OCI-LY7 (cell line): Measurements from ENCODE around the gene FAM89B. TPM values are rescaled to one million over a fixed set of nuclear protein-coding genes. Genes with fewer than 3 reads are reported as not detected.
A peak's percentile ranks its signal among the peaks of the same experiment; 100 is the strongest.

Experiments used
- BruUV-seq: library from RNA; stranded (reverse); fragments of 400-500 nt; replicated peaks from 2 replicates; lab custom pipeline; 2021; lab: Mats Ljungman, UMichigan
- CTCF ChIA-PET: fragments of 300-600 bp; sonication (Branson Sonifier 250); formaldehyde crosslinking; loops from one replicate; lab custom pipeline; 2022; ENCODE audit warnings: antibody characterized with exemption; ENCODE audit not compliant: unreplicated experiment; lab: Charles Lee
- POLR2A ChIA-PET: fragments of 300-600 bp; sonication (Branson Sonifier 250); formaldehyde crosslinking; loops from one replicate; lab custom pipeline; 2022; ENCODE audit warnings: antibody characterized with exemption; lab: Charles Lee
- DNase-seq: peaks from one replicate; pipeline ENCODE4 v3.0.0-alpha.2; 2015; ENCODE audit warnings: low spot score
- H2AFZ ChIP-seq: fragments of 200-600 bp; sonication (generic), shearing (Covaris generic); 2 replicates; pipeline ENCODE4 v1.6.1; 2014; ENCODE audit warnings: mild to moderate bottlenecking, antibody characterized with exemption, low read length, moderate library complexity
- H3K27ac ChIP-seq: fragments of 200-600 bp; sonication (generic); 2 replicates; pipeline ENCODE4 v1.5.1; 2014; ENCODE audit warnings: mixed run types, low read depth, mild to moderate bottlenecking, moderate library complexity, low read length, inconsistent platforms; ENCODE audit not compliant: poor library complexity, severe bottlenecking
- H3K36me3 ChIP-seq: fragments of 200-600 bp; sonication (generic); 2 replicates; pipeline ENCODE4 v1.6.1; 2014; ENCODE audit warnings: mild to moderate bottlenecking, antibody characterized with exemption, low read length, moderate library complexity, mixed read lengths; ENCODE audit not compliant: insufficient read depth
- H3K4me1 ChIP-seq: fragments of 200-600 bp; sonication (generic); 2 replicates; pipeline ENCODE4 v1.5.1; 2014; ENCODE audit warnings: mild to moderate bottlenecking, low read length; ENCODE audit not compliant: insufficient read depth, poor library complexity, severe bottlenecking
- H3K4me2 ChIP-seq: fragments of 200-600 bp; sonication (generic); 2 replicates; pipeline ENCODE4 v1.6.1; 2014; ENCODE audit warnings: mild to moderate bottlenecking, low read length
- H3K4me3 ChIP-seq: fragments of 200-600 bp; sonication (generic); 2 replicates; pipeline ENCODE4 v1.5.1; 2014; ENCODE audit warnings: mild to moderate bottlenecking, low read depth, low read length; ENCODE audit not compliant: poor library complexity, severe bottlenecking
- H3K79me2 ChIP-seq: fragments of 200-600 bp; sonication (generic); 2 replicates; pipeline ENCODE4 v1.6.1; 2016; ENCODE audit warnings: low read depth, mild to moderate bottlenecking, low read length, moderate library complexity, mixed read lengths; ENCODE audit not compliant: insufficient read depth
- H3K9me2 ChIP-seq: fragments of 200-600 bp; sonication (generic); 2 replicates; pipeline ENCODE4 v1.6.1; 2016; ENCODE audit warnings: mild to moderate bottlenecking, low read length, mixed read lengths; ENCODE audit not compliant: insufficient read depth
- H3K9me3 ChIP-seq: fragments of 200-600 bp; sonication (generic); 2 replicates; pipeline ENCODE4 v1.6.1; 2014; ENCODE audit warnings: mild to moderate bottlenecking, mixed run types, low read length, mixed read lengths
- H4K20me1 ChIP-seq: fragments of 200-600 bp; sonication (generic); 2 replicates; pipeline ENCODE4 v1.6.1; 2014; ENCODE audit warnings: mild to moderate bottlenecking, antibody characterized with exemption, low read length, moderate library complexity, mixed read lengths; ENCODE audit not compliant: insufficient read depth
- EZH2phosphoT487 ChIP-seq: fragments of 200-600 bp; sonication (generic); IDR thresholded peaks from 2 replicates; pipeline ENCODE4 v1.6.1; 2018; ENCODE audit warnings: low read depth, borderline replicate concordance, mild to moderate bottlenecking, mixed run types, antibody characterized with exemption, low read length, moderate library complexity, mixed read lengths
- intact Hi-C: fragments of 100-400 bp; cut with micrococcal nuclease; formaldehyde crosslinking; loops from one replicate; pipeline ENCODE4 v1.10.0; 2022; ENCODE audit not compliant: unreplicated experiment
- total RNA-seq, 2 experiments: library from RNA; depleted of rRNA in 1 of 2; stranded (reverse); fragments of >200 nt in 1 of 2; shearing (Covaris generic) in 1 of 2; gene quantifications; 2 replicates each; pipeline ENCODE4 v1.2.3, GENCODE V29; 2014 to 2022
- TF ChIP-seq, protein P1 (sequence below): fragments of 200-600 bp; sonication (generic); conservative IDR thresholded peaks from 2 replicates; pipeline ENCODE4 v1.5.1; 2014; ENCODE audit warnings: mild to moderate bottlenecking, antibody characterized with exemption, low read length, moderate library complexity, mixed read lengths

The FAM89B gene
- total RNA-seq, 2 experiments from 2014 or later, result 17.9 to 26.4 TPM

- no peak within 1 kb of the TSS for H3K27ac ChIP-seq
- peak within 1 kb of the TSS; percentile 49; the same call in 1 of the 2 replicates for H3K4me2 ChIP-seq
- peaks cover 10% of the 10 kb centered on the region for H3K4me1 ChIP-seq
- TF ChIP-seq EZH2phosphoT487, result peak; percentile 72; the same call in 1 of the 2 replicates
- TF ChIP-seq, protein P1, sequence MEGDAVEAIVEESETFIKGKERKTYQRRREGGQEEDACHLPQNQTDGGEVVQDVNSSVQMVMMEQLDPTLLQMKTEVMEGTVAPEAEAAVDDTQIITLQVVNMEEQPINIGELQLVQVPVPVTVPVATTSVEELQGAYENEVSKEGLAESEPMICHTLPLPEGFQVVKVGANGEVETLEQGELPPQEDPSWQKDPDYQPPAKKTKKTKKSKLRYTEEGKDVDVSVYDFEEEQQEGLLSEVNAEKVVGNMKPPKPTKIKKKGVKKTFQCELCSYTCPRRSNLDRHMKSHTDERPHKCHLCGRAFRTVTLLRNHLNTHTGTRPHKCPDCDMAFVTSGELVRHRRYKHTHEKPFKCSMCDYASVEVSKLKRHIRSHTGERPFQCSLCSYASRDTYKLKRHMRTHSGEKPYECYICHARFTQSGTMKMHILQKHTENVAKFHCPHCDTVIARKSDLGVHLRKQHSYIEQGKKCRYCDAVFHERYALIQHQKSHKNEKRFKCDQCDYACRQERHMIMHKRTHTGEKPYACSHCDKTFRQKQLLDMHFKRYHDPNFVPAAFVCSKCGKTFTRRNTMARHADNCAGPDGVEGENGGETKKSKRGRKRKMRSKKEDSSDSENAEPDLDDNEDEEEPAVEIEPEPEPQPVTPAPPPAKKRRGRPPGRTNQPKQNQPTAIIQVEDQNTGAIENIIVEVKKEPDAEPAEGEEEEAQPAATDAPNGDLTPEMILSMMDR, result no peak
- intact Hi-C loops, result no loop called here
- no peaks in the 10 kb centered on the region for H3K9me2 ChIP-seq
- no peaks in the 10 kb centered on the region for H3K36me3 ChIP-seq
- no peaks in the 10 kb centered on the region for H3K79me2 ChIP-seq
- POLR2A ChIA-PET, result no interaction called here
- H2AFZ ChIP-seq, result no peak within 1 kb of the TSS
- CTCF ChIA-PET, result no interaction called here
- DNase-seq, result no peak
- peak within 1 kb of the TSS; percentile 33 for H3K4me3 ChIP-seq
- no peaks in the 10 kb centered on the region for H3K9me3 ChIP-seq
- no TSS peak for BruUV-seq
- no peaks in the 10 kb centered on the region for H4K20me1 ChIP-seq
Observed at GRCh38 chr11:65558002-65558929, 14.1 kb upstream of the FAM89B start, which contains the start of gene LTBP3. LTBP3 (minus strand) TSS chr11:65558359; CDS start chr11:65557959, 400 bp downstream.

DNA sequence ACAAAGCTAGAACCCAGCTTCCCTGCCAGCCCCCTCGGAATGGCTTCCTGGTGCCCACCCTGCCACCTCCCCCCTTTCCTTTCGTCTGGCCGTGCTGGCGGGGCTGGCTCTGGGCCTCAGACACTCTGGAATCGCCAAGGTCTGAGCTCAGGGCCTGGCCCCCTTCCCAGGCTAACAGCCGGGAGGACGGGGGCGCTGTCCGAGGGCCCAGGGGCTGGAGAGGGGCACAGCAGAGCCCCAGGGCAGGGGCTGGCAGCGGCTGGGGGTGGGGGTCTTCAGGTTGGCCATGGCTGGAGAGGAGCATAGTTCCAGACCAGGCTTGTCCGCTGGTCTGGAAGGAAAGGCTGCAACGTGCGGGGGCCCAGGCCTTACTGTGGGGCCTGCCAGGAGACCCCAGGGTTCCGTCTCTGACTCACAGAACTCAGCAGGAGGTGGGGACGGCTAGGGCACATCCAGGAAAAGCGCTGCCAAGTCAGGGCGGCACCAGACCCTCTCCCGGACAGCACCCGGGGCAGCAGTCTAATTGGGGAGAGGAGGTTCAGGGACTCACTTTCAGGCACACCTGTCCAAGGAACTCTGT is 13.3 kb upstream of the FAM89B start:
- H4K20me1 ChIP-seq, result no peaks in the 10 kb centered on the region
- DNase-seq, result no peak
- intact Hi-C loops, result no loop called here
- H3K36me3 ChIP-seq, result no peaks in the 10 kb centered on the region
- H3K4me2 ChIP-seq, result no peak overlapping the region
- H3K79me2 ChIP-seq, result no peaks in the 10 kb centered on the region
- no TSS peak for BruUV-seq
- peaks cover 6% of the 10 kb centered on the region for H3K4me1 ChIP-seq
- no peak overlapping the region for H2AFZ ChIP-seq
- no peak for TF ChIP-seq EZH2phosphoT487
- TF ChIP-seq, protein P1, result no peak
- no peak overlapping the region for H3K4me3 ChIP-seq
- no peaks in the 10 kb centered on the region for H3K9me2 ChIP-seq
- CTCF ChIA-PET, result no interaction called here
- POLR2A ChIA-PET, result no interaction called here
- H3K27ac ChIP-seq, result no peak overlapping the region
- H3K9me3 ChIP-seq, result no peaks in the 10 kb centered on the region
